ENCODE measurements around the gene KHDRBS2.
"Not testable (repeated sequence)": the region's sequence is repeated elsewhere in the genome, so short reads cannot be mapped to it uniquely, and the experiment has no call there.

The KHDRBS2 gene

GRCh38 chr6:61868507-61869080 is 417.4 kb downstream of the KHDRBS2 start:
- no peak for DNase-seq (ENCODE audit: low read depth in 2 of 2)

GRCh38 chr6:61867635-61868034 is 418.4 kb downstream of the KHDRBS2 start:
- no peak for DNase-seq (ENCODE audit: low read depth in 2 of 2)

- no peak for DNase-seq (ENCODE audit: low read depth in 2 of 2)
Observed at GRCh38 chr6:61857541-61857940, 428.5 kb downstream of the KHDRBS2 start.

GRCh38 chr6:61841958-61842357 is 444.1 kb downstream of the KHDRBS2 start:
- no peak for DNase-seq (ENCODE audit: low read depth in 2 of 2)

- no peak for DNase-seq (ENCODE audit: low read depth in 2 of 2)
Observed at GRCh38 chr6:61835237-61835636, 450.8 kb downstream of the KHDRBS2 start.

GRCh38 chr6:61833176-61833755 is 452.8 kb downstream of the KHDRBS2 start:
- no peak for DNase-seq (ENCODE audit: low read depth in 2 of 2)

GRCh38 chr6:61817716-61818115 is 468.3 kb downstream of the KHDRBS2 start:
- no peak for DNase-seq (ENCODE audit: low read depth in 2 of 2)

- DNase-seq (ENCODE audit: low read depth in 2 of 2), result no peak
Observed at GRCh38 chr6:61810047-61810446, 476.0 kb downstream of the KHDRBS2 start.

GRCh38 chr6:61809004-61809595 is 476.9 kb downstream of the KHDRBS2 start:
- no peak for DNase-seq (ENCODE audit: low read depth in 2 of 2)

- no peak for DNase-seq (ENCODE audit: low read depth in 2 of 2)
Observed at GRCh38 chr6:61787998-61788397, 498.0 kb downstream of the KHDRBS2 start.

GRCh38 chr6:61769446-61769845 is 516.6 kb downstream of the KHDRBS2 start:
- DNase-seq (ENCODE audit: low read depth in 2 of 2), result not testable (repeated sequence)

GRCh38 chr6:61755739-61756138 is 530.3 kb downstream of the KHDRBS2 start:
- DNase-seq (ENCODE audit: low read depth in 2 of 2), result no peak

GRCh38 chr6:61751986-61752385 is 534.0 kb downstream of the KHDRBS2 start:
- DNase-seq (ENCODE audit: low read depth in 2 of 2), result no peak

GRCh38 chr6:61745994-61746393 is 540.0 kb downstream of the KHDRBS2 start:
- no peak for DNase-seq (ENCODE audit: low read depth in 2 of 2)

- no peak for DNase-seq (ENCODE audit: low read depth in 2 of 2)
Observed at GRCh38 chr6:61711849-61712248, 574.2 kb downstream of the KHDRBS2 start.

- no peak for DNase-seq (ENCODE audit: low read depth in 2 of 2)
Observed at GRCh38 chr6:61688165-61688564, 597.9 kb downstream of the KHDRBS2 start.

GRCh38 chr6:61682562-61682961 is 603.5 kb downstream of the KHDRBS2 start:
- DNase-seq (ENCODE audit: low read depth in 2 of 2), result no peak

GRCh38 chr6:61679625-61680024 is 606.4 kb downstream of the KHDRBS2 start:
- DNase-seq (ENCODE audit: low read depth in 2 of 2), result no peak

- no peak for DNase-seq (ENCODE audit: low read depth in 2 of 2)
Observed at GRCh38 chr6:61675734-61676133, 610.3 kb downstream of the KHDRBS2 start.

GRCh38 chr6:61649845-61650244 is 636.2 kb downstream of the KHDRBS2 start:
- DNase-seq (ENCODE audit: low read depth in 2 of 2), result no peak

GRCh38 chr6:61640463-61640862 is 645.6 kb downstream of the KHDRBS2 start:
- DNase-seq (ENCODE audit: low read depth in 2 of 2), result no peak

Data from activated CD8-positive, alpha-beta memory T cell treated with anti-CD3 and anti-CD28 coated beads for 4 hours (primary cell).